ENCODE results near the gene ZNF668. TPM values are rescaled to one million over a fixed set of nuclear protein-coding genes. Genes with fewer than 3 reads are reported as not detected.
A peak's percentile ranks its signal among the peaks of the same experiment; 100 is the strongest.

Gene ZNF668
- total RNA-seq, 4 donors from 2014 or later: 10.0 to 19.2 (median 12.6) TPM

GRCh38 chr16:31064882-31065461 lies 9.1 kb downstream of the ZNF668 start:
- H3K4me3 ChIP-seq (ENCODE audit: low read depth, poor library complexity, severe bottlenecking): no peak overlapping the region
- peak; percentile 70 to 90 for DNase-seq (ENCODE audit: low spot score in 2 of 2)
- WGBS, 2 donors: 37 to 38% methylated on average over 4 of the region's 4 CpGs
- TF ChIP-seq, protein P1, sequence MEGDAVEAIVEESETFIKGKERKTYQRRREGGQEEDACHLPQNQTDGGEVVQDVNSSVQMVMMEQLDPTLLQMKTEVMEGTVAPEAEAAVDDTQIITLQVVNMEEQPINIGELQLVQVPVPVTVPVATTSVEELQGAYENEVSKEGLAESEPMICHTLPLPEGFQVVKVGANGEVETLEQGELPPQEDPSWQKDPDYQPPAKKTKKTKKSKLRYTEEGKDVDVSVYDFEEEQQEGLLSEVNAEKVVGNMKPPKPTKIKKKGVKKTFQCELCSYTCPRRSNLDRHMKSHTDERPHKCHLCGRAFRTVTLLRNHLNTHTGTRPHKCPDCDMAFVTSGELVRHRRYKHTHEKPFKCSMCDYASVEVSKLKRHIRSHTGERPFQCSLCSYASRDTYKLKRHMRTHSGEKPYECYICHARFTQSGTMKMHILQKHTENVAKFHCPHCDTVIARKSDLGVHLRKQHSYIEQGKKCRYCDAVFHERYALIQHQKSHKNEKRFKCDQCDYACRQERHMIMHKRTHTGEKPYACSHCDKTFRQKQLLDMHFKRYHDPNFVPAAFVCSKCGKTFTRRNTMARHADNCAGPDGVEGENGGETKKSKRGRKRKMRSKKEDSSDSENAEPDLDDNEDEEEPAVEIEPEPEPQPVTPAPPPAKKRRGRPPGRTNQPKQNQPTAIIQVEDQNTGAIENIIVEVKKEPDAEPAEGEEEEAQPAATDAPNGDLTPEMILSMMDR (IDR thresholded peaks at IDR 0.05): no peak
- TF ChIP-seq POLR2A (IDR thresholded peaks at IDR 0.05): no peak
- intact Hi-C loops (cut with DNase I; ENCODE audit: low total_unique reads): no loop called here

GRCh38 chr16:31063843-31064611 lies 10.0 kb downstream of the ZNF668 start:
- WGBS, 2 donors: 91% methylated on average over 48 to 56 of the region's 56 CpGs
- DNase-seq (ENCODE audit: low spot score in 2 of 2): peak in 1 of 2 donors; percentile 84
- TF ChIP-seq, protein P1 (IDR thresholded peaks at IDR 0.05): no peak
- no peak for TF ChIP-seq POLR2A (IDR thresholded peaks at IDR 0.05)
- intact Hi-C loops (cut with DNase I; ENCODE audit: low total_unique reads): no loop called here
- no peak overlapping the region for H3K4me3 ChIP-seq (ENCODE audit: low read depth, poor library complexity, severe bottlenecking)

- WGBS, 2 donors: 92 to 99% methylated on average over 9 of the region's 9 CpGs
- intact Hi-C loops (cut with DNase I; ENCODE audit: low total_unique reads): no loop called here
- no peak overlapping the region for H3K4me3 ChIP-seq (ENCODE audit: low read depth, poor library complexity, severe bottlenecking)
- DNase-seq (ENCODE audit: low spot score in 2 of 2): no peak
- no peak for TF ChIP-seq POLR2A (IDR thresholded peaks at IDR 0.05)
- TF ChIP-seq, protein P1 (IDR thresholded peaks at IDR 0.05): no peak
These were observed 10.6 kb downstream of the ZNF668 start for GRCh38 chr16:31063495-31063842.

DNA sequence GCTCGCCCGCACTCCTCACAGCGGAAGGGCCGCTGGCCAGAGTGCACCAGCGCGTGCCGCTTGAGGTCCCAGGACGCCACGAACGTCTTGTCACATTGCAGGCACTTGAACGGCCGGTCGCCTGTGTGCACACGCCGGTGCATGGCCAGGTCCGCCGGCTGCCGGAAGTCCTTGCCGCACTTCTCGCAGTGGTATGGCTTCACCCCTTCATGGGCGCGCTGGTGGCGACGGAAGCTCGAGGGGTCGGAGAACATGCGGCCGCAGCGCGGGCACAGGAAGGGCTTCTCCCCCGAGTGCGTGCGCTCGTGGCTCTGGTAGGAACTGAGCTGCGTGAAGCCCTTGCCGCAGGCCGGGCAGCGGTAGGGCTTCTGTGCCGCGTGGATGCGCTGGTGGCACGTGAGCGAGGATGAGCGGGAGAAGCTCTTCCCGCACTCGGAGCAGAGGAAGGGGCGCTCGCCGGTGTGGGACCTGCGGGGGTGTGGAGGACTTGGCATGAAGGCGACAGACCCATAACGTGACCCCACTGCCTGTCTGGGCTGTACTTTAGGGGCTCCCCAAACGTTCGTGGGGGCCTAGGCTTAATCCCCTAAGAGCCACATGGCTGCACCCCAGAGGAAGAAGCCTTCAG lies 12.1 kb downstream of the ZNF668 start:
- TF ChIP-seq, protein P1 (IDR thresholded peaks at IDR 0.05): no peak
- no peak for TF ChIP-seq POLR2A (IDR thresholded peaks at IDR 0.05)
- intact Hi-C loops (cut with DNase I; ENCODE audit: low total_unique reads): no loop called here
- WGBS, 2 donors: 96 to 97% methylated on average over 52 to 53 of the region's 54 CpGs
- no peak overlapping the region for H3K4me3 ChIP-seq (ENCODE audit: low read depth, poor library complexity, severe bottlenecking)
- no peak for DNase-seq (ENCODE audit: low spot score in 2 of 2)

DNA sequence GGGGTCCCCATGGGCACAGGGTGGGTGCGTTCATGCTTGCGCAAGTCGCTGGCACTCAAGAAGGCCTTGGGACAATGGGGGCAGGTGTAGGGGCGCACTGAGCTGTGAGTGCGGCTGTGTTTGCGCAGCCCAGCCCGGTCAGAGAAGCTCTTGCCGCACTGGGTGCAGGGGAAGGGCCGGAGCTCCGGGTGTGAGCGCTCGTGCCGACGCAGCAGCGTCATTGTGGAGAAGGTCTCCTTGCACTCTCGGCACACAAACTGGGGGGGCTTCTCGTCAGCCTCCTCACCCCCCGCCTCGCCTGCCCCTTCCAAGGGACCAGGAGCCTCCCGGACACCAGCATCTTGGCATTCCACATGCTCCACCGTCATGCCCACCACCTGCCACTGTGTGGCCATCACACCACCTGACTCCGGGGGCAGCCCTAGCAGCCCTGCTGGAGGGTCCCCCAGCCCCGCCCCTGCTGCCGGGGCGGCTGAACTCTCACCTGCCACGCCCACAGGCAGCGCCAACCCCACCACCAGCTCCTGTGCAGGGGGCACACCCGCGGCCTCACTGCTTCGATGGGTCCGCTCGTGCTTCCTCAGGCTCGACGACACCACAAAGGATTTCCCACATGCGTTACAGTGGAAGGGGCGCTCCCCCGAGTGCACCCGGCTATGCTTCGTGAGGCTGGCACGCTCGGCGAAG lies 12.8 kb downstream of the ZNF668 start:
- DNase-seq (ENCODE audit: low spot score in 2 of 2): no peak
- no peak for TF ChIP-seq POLR2A (IDR thresholded peaks at IDR 0.05)
- TF ChIP-seq, protein P1 (IDR thresholded peaks at IDR 0.05): no peak
- 94 to 96% methylated on average over 33 to 37 of the region's 42 CpGs for WGBS, 2 donors
- no peak overlapping the region for H3K4me3 ChIP-seq (ENCODE audit: low read depth, poor library complexity, severe bottlenecking)
- intact Hi-C loops (cut with DNase I; ENCODE audit: low total_unique reads): no loop called here
